HL-60 (cell line): ENCODE results near the gene VMAC.

ENCODE experiments used
- DNase-seq, 2 experiments: peaks; one replicate each; pipeline ENCODE4 v3.0.0-alpha.2; 2010 to 2020; ENCODE audit warnings: low read depth in 1 of 2, low spot score in 1 of 2
- H3K27ac ChIP-seq: fragments of 250-450 bp; sonication (Bioruptor Pico); replicated peaks from 2 replicates; pipeline ENCODE4 v1.5.1; 2020; ENCODE audit warnings: mild to moderate bottlenecking, moderate library complexity
- H3K27me3 ChIP-seq: fragments of 250-450 bp; sonication (Bioruptor Pico); 2 replicates; pipeline ENCODE4 v1.5.1; 2021; ENCODE audit warnings: mild to moderate bottlenecking, moderate library complexity; ENCODE audit not compliant: insufficient read depth, poor library complexity, severe bottlenecking
- H3K4me3 ChIP-seq: replicated peaks from 2 replicates; pipeline ENCODE4 v1.5.1; 2011; ENCODE audit warnings: mild to moderate bottlenecking, control low read depth, low read length; ENCODE audit not compliant: insufficient read depth
- GABPA ChIP-seq: IDR thresholded peaks from 2 replicates; pipeline ENCODE4 v1.6.1; 2012; ENCODE audit warnings: low read depth
- POLR2AphosphoS5 ChIP-seq: IDR thresholded peaks from 2 replicates; pipeline ENCODE4 v1.6.1; 2012; ENCODE audit warnings: low read depth
- SPI1 ChIP-seq: IDR thresholded peaks from 2 replicates; pipeline ENCODE4 v1.6.1; 2012; ENCODE audit warnings: low read depth, mild to moderate bottlenecking, borderline replicate concordance
- TF ChIP-seq, protein P1 (sequence below): IDR thresholded peaks from 2 replicates; pipeline ENCODE4 v1.6.1; 2012; ENCODE audit warnings: low read depth; ENCODE audit not compliant: insufficient replicate concordance
- TF ChIP-seq, protein P2 (sequence below): IDR thresholded peaks from one replicate; pipeline ENCODE4 v1.5.1; 2011; ENCODE audit warnings: low read length, control low read depth, inconsistent platforms; ENCODE audit not compliant: insufficient read depth

Gene VMAC

DNA sequence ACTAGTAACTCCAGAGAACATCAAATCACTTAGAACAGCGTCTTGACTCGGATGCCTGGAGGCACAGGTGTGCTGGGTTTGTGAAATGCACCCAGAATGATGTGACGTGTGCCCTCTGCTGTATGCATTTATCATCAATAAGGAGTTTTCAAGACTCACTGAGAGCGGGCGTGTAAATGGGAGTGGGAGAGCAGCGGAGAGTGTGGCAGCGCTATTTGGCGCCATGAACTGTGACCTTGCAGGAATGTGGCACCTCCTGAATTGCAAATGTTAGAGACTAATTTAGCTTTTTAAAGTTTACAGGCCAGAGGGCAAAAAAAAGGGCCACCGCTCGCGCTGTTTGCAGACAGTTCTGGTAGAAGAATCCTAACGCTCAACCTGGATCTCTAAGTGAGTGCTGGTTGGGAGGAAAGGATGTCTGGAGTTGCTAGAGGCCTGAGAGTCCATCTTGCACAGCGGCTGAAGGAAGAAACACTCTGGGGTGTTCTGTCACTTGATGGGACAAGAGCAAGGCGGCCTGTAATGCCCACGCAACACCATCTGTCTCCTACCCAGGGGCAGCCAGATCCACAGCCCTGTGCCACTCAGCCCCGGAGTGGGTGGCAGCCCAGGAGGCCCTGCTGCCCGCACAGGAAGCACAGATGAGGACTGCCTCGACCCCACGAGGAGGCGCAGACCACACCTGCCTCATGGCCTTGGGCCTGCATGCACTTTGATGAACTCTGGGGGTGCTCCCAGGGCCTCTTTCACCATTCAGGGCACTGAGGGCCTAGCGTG lies 53.6 kb downstream of the VMAC start:
- no peak for DNase-seq
- no peak overlapping the region for H3K4me3 ChIP-seq
- TF ChIP-seq, protein P1, sequence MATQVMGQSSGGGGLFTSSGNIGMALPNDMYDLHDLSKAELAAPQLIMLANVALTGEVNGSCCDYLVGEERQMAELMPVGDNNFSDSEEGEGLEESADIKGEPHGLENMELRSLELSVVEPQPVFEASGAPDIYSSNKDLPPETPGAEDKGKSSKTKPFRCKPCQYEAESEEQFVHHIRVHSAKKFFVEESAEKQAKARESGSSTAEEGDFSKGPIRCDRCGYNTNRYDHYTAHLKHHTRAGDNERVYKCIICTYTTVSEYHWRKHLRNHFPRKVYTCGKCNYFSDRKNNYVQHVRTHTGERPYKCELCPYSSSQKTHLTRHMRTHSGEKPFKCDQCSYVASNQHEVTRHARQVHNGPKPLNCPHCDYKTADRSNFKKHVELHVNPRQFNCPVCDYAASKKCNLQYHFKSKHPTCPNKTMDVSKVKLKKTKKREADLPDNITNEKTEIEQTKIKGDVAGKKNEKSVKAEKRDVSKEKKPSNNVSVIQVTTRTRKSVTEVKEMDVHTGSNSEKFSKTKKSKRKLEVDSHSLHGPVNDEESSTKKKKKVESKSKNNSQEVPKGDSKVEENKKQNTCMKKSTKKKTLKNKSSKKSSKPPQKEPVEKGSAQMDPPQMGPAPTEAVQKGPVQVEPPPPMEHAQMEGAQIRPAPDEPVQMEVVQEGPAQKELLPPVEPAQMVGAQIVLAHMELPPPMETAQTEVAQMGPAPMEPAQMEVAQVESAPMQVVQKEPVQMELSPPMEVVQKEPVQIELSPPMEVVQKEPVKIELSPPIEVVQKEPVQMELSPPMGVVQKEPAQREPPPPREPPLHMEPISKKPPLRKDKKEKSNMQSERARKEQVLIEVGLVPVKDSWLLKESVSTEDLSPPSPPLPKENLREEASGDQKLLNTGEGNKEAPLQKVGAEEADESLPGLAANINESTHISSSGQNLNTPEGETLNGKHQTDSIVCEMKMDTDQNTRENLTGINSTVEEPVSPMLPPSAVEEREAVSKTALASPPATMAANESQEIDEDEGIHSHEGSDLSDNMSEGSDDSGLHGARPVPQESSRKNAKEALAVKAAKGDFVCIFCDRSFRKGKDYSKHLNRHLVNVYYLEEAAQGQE, result no peak
- TF ChIP-seq POLR2AphosphoS5 (no peak), SPI1 (no peak), GABPA (no peak)
- TF ChIP-seq, protein P2, sequence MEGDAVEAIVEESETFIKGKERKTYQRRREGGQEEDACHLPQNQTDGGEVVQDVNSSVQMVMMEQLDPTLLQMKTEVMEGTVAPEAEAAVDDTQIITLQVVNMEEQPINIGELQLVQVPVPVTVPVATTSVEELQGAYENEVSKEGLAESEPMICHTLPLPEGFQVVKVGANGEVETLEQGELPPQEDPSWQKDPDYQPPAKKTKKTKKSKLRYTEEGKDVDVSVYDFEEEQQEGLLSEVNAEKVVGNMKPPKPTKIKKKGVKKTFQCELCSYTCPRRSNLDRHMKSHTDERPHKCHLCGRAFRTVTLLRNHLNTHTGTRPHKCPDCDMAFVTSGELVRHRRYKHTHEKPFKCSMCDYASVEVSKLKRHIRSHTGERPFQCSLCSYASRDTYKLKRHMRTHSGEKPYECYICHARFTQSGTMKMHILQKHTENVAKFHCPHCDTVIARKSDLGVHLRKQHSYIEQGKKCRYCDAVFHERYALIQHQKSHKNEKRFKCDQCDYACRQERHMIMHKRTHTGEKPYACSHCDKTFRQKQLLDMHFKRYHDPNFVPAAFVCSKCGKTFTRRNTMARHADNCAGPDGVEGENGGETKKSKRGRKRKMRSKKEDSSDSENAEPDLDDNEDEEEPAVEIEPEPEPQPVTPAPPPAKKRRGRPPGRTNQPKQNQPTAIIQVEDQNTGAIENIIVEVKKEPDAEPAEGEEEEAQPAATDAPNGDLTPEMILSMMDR, result no peak
- no peaks in the 10 kb centered on the region for H3K27me3 ChIP-seq
- H3K27ac ChIP-seq, result no peak overlapping the region

DNA sequence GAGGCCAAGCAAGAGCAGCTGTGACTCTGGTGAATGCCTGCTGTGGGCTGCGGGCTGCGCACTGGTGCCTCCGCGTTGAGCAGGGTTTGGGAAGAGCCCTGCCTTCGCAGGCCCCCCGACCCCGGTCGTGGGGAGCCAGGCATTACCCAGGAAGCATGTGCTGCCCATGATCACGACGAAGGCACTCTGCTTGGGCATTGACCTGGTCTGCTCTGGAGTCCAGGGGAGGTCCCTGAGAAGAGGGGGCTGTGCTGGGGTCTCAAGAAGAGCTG lies 54.1 kb downstream of the VMAC start:
- H3K27ac ChIP-seq, result no peak overlapping the region
- H3K27me3 ChIP-seq, result no peaks in the 10 kb centered on the region
- H3K4me3 ChIP-seq, result no peak overlapping the region
- TF ChIP-seq, protein P1, result no peak
- TF ChIP-seq POLR2AphosphoS5 (no peak), SPI1 (no peak), GABPA (no peak)
- TF ChIP-seq, protein P2, result no peak
- DNase-seq, result no peak

DNA sequence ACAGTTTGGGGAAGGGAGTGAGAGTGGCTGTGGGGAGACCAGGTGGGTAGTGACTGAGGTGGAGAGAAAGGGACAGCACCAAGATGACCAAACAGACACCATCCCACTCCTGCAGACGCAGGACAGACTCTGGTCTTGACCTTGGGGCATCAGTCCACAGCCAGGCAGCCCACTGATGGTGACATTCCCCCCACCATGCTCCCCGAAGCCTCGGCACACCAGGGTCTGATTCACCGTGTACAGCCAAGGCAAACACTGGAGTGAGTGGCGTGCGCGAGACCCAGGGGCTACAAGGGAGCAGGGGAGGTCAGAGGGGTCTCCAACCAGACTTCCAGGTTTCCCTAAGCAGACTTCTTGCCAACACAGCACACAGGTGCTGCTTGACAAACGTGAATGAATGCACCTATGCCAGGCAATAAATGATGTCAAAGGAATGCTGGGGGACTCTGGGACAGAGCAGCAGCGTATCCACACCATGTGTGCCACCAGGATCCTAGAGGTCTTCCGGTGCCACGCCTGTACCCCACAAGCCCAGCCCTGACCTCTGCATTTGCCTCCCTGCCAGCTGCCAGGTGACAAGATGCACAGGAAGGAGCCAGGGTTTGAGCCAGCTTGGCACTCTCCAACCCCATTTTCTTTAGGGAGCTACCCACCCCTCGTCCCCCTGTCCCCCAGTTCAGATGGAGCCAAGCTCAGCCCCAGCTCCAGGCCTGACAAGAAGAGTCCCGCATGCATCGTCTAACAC lies 54.8 kb downstream of the VMAC start:
- no peak for DNase-seq
- H3K4me3 ChIP-seq, result no peak overlapping the region
- H3K27me3 ChIP-seq, result no peaks in the 10 kb centered on the region
- no peak overlapping the region for H3K27ac ChIP-seq
- no peak for TF ChIP-seq GABPA
- TF ChIP-seq, protein P1, result no peak
- TF ChIP-seq, protein P2, result no peak
- TF ChIP-seq POLR2AphosphoS5, result no peak
- TF ChIP-seq SPI1, result no peak
